Right lobe of liver (tissue), 6 donors: ENCODE data around the gene CELF2. TPM values are rescaled to one million over a fixed set of nuclear protein-coding genes. Genes with fewer than 3 reads are reported as not detected.

ENCODE experiments used
- ATAC-seq, 4 donors: fragments of 200-7000 bp; cut with Tn5 transposase; one replicate each; pipeline ENCODE4 v1.9.1; 2020; ENCODE audit warnings: mild to moderate bottlenecking in 4 of 4, moderate library complexity in 4 of 4
- DNase-seq, 3 donors: peaks; one replicate each; pipeline ENCODE4 v3.0.0-alpha.2; 2020
- H3K27ac ChIP-seq, 3 donors: fragments of 200-600 bp; one replicate each; pipeline ENCODE4 v1.8.0; 2022
- H3K27me3 ChIP-seq, 2 donors: fragments of 200-600 bp; one replicate each; pipeline ENCODE4 v1.8.0; 2022
- H3K36me3 ChIP-seq, 4 donors: fragments of 200-600 bp; sonication (generic) in 1 of 4; one replicate each; pipeline versions ENCODE4 v1.5.1 to v1.8.0; 2017 to 2022; ENCODE audit warnings: control low read depth in 1 of 4
- H3K4me1 ChIP-seq, 4 donors: fragments of 200-600 bp; sonication (generic) in 1 of 4; one replicate each; pipeline versions ENCODE4 v1.5.1 to v1.8.0; 2017 to 2022; ENCODE audit warnings: control low read depth in 1 of 4
- H3K4me3 ChIP-seq, 3 donors: fragments of 200-600 bp; one replicate each; pipeline ENCODE4 v1.8.0; 2022
- H3K9me3 ChIP-seq, 4 donors: fragments of 200-600 bp; sonication (generic) in 1 of 4; one replicate each; pipeline versions ENCODE4 v1.5.1 to v1.8.0; 2017 to 2022; ENCODE audit warnings: control low read depth in 1 of 4
- CTCF ChIP-seq, 4 donors: fragments of 200-600 bp in 3 of 4; fragments of 450-650 bp in 1 of 4; IDR thresholded peaks; one replicate each; pipeline versions ENCODE4 v1.5.1 to v1.8.0; 2016 to 2022; ENCODE audit warnings: antibody characterized with exemption in 4 of 4, mild to moderate bottlenecking in 2 of 4
- POLR2A ChIP-seq: fragments of 450-650 bp; IDR thresholded peaks from one replicate; pipeline ENCODE4 v1.6.1; 2017; ENCODE audit warnings: antibody characterized with exemption, mild to moderate bottlenecking
- WGBS: methylation state at CpG from one replicate; pipeline ENCODE4 v1.1.6; 2018; ENCODE audit warnings: low coverage, low lambda C conversion rate; ENCODE audit not compliant: insufficient coverage; ENCODE audit errors: missing lambda C conversion rate; 5-methylcytosine and 5-hydroxymethylcytosine counted together
- intact Hi-C, 2 donors: fragments of 100-400 bp; cut with DNase I; formaldehyde crosslinking; loops; one replicate each; pipeline versions ENCODE4 v1.11.2 to v1.14.1; 2022
- total RNA-seq, 6 experiments: library from RNA; depleted of rRNA in 2 of 6; stranded (reverse); fragments of >200 nt in 2 of 6; fragmentation: NEBNext Ultra II Directional in 3 of 6; extraction: Animal tissue kit (Norgen Biotek cat#: 25700) in 3 of 6; gene quantifications; one replicate each; pipeline versions ENCODE4 v1.1.0 to v1.2.4, GENCODE V29; 2016 to 2023
- donor health status: DM: no; HTN: yes; CAD: no.
- donor health status: DM: no; HTN: no; CAD: no.
- donor health status: DM: no; HTN: no; CAD: no.
- donor health status: DM: no; HTN: yes; CAD: no.
- donor health status: DM: no; HTN: yes; CAD: no.

CELF2 gene
- total RNA-seq, 6 experiments from 2014 or later = 2.4 to 6.2 (median 3.7) TPM

GRCh38 chr10:11005725-11006427 is 11.8 kb upstream of the CELF2 start:
- no peak overlapping the region for H3K27ac ChIP-seq
- 39% methylated on average over 9 of the region's 9 CpGs for WGBS
- no peaks in the 10 kb centered on the region for H3K27me3 ChIP-seq
- H3K4me1 ChIP-seq = no peaks in the 10 kb centered on the region
- intact Hi-C loops = no loop called here
- DNase-seq (no peak), ATAC-seq (no peak)
- no peaks in the 10 kb centered on the region for H3K9me3 ChIP-seq
- H3K4me3 ChIP-seq = no peak overlapping the region
- TF ChIP-seq POLR2A = no peak
- TF ChIP-seq CTCF (IDR thresholded peaks at IDR 0.05) = no peak
- H3K36me3 ChIP-seq = no peaks in the 10 kb centered on the region

GRCh38 chr10:11006428-11006825 is 11.2 kb upstream of the CELF2 start:
- Histone ChIP-seq H3K27ac (no peak overlapping the region), H3K36me3 (no peaks in the 10 kb centered on the region), H3K27me3 (no peaks in the 10 kb centered on the region), H3K4me1 (no peaks in the 10 kb centered on the region), H3K9me3 (no peaks in the 10 kb centered on the region), H3K4me3 (no peak overlapping the region)
- TF ChIP-seq POLR2A (no peak), CTCF (IDR thresholded peaks at IDR 0.05) (no peak)
- no peak for DNase-seq
- 40% methylated on average over 3 of the region's 3 CpGs for WGBS
- intact Hi-C loops = no loop called here
- ATAC-seq = no peak

- H3K9me3 ChIP-seq = no peaks in the 10 kb centered on the region
- intact Hi-C loops = no loop called here
- no peak for TF ChIP-seq POLR2A
- no peak for TF ChIP-seq CTCF (IDR thresholded peaks at IDR 0.05)
- H3K27me3 ChIP-seq = no peaks in the 10 kb centered on the region
- WGBS = 51% methylated on average over 16 of the region's 16 CpGs
- no peak overlapping the region for H3K27ac ChIP-seq
- no peak overlapping the region for H3K4me3 ChIP-seq
- DNase-seq (no peak), ATAC-seq (no peak)
- H3K36me3 ChIP-seq = no peaks in the 10 kb centered on the region
- H3K4me1 ChIP-seq = no peaks in the 10 kb centered on the region
These were observed 10.1 kb upstream of the CELF2 start for GRCh38 chr10:11007476-11008020.

- ATAC-seq (no peak), DNase-seq (no peak)
- Histone ChIP-seq H3K36me3 (no peaks in the 10 kb centered on the region), H3K27me3 (no peaks in the 10 kb centered on the region), H3K4me1 (no peaks in the 10 kb centered on the region), H3K9me3 (no peaks in the 10 kb centered on the region), H3K4me3 (no peak overlapping the region), H3K27ac (no peak overlapping the region)
- TF ChIP-seq CTCF (IDR thresholded peaks at IDR 0.05) (no peak), POLR2A (no peak)
- WGBS = 51% methylated on average over 11 of the region's 13 CpGs
- intact Hi-C loops = no loop called here
These were observed 8.0 kb upstream of the CELF2 start for GRCh38 chr10:11009471-11010308.
